ENCODE measurements around the gene SNX17. TPM values are rescaled to one million over a fixed set of nuclear protein-coding genes. Genes with fewer than 3 reads are reported as not detected.
"Not testable (repeated sequence)": the region's sequence is repeated elsewhere in the genome, so short reads cannot be mapped to it uniquely, and the experiment has no call there.

SNX17 gene
- total RNA-seq, 1 donor from 2014 or later = 51.5 TPM

GRCh38 chr2:27400348-27401135 is 30.1 kb downstream of the SNX17 start:
- DNase-seq = no peak

DNA sequence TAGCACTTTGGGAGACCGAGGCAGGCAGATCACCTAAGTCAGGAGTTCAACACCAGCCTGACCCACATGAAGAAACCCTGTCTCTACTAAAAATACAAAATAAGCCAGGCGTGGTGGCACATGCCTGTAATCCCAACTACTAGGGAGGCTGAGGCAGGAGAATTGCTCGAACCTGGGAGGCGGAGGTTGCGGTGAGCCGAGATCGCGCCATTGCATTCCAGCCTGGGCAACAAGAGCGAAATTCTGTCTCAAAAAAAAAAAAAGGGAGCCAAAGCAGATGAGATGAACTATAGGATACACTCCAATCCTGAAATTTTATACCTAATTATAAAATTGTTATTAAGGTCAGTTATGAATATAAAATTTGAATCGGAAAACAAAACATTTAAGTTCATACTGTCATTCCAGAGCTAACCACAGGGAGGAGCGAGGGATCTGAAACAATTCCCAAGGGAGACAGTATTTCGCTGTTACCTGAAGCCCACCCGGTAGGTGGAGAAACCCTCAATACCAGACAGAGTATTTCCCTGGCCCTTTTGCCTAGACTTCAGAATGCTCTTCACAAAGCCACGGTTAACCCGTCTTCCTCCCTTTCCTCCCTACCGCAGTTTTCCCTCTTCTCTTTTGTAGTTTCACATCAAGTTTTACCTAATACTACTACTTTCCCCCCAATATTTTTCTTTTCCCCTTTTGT is 37.5 kb downstream of the SNX17 start:
- DNase-seq = no peak

DNA sequence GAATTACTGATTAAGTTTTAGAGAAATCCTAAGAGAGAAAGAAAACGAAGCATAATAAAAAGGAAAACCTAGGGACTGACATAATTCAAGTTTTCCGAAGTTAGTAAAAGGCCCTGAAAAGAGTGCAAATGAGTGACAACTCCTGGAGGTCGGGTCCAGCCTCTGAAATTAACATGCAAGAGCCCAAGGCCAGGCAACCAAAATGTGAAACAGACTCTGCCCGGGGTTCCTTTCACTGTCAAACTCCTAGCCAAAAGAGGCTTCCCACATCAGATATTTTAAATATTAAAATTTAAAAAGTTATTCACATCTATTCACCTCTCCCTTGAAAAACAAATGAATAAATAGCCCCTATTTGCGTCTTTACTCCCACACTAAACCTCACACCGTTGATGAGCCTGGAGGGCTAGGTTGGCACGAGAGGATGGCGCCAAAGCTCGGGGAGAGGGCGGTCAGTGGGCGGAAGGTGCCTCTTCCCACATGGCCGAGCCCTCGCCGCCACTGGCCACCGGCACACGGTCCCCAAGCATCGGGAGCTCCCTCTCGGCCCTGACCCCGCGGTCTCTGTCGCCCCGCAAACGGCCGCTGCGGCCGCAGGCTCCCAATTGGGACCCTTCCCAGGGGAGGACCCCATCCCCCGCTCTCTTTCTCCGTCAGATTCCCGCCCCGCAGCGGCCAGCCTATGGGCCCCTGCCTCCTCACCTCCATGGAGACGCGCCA is 38.3 kb downstream of the SNX17 start:
- no peak for DNase-seq

DNA sequence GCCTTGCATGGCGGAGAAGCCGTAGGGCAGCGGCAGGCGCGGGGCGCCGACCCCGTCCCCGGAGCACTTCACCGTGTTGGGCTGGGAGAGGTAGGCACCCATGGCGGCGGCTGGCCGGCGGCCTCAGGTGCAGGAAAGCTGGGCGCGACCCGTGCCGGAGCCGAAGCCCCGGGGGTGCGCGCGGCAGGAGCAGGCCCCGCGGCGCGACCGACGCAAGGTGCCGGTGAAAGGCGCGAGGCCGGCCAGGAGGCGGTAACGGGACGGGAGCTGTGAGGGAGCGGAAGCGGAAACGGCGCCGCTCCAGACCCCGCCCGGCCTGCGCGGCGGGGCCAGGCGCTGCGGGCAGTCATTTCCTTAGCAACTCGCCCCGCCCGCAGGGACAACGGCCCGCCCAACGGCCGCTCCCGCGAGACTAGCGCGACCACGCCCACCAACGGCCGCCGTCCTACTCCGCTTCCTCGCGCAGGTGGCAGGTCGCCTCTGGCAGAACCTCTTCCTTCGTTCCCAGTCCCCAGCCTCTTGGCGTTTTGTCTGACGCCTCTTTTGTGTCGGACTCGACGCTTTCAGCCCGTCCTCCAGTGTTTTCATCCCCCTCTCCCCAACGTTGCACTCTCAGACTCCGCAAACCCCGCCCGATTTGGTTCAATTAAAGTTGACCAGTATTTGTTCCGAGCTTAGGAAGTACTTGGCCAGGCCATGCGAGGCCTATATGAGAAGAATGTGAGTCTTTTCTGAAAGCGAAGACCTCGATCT is 39.1 kb downstream of the SNX17 start, which contains the start of gene PPM1G:
Gene PPM1G (minus strand): TSS at position 271 of the 753 bp plus-strand sequence. CDS start 169 bp downstream, at position 102.
- peak; percentile 94 for DNase-seq

- no peak for DNase-seq
These were observed 42.2 kb downstream of the SNX17 start for GRCh38 chr2:27412419-27413152.

DNA sequence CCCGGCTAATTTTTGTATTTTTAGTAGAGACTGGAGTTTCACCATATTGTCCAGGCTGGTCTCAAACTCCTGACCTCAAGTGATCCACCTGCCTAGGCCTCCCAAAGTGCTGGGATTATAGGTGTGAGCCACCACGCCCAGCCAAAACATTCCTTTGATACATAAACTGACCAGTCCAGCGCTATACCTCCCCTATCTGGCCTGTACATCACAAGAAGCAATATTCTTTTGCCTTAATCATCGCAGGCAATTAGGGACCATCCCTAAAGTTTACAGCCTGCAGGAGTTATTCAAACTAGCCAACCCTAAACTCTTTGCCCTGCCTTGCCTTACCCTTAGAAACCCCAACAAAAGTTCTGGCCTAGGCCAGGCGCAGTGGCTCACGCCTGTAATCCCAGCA is 45.7 kb downstream of the SNX17 start:
- DNase-seq = no peak

DNA sequence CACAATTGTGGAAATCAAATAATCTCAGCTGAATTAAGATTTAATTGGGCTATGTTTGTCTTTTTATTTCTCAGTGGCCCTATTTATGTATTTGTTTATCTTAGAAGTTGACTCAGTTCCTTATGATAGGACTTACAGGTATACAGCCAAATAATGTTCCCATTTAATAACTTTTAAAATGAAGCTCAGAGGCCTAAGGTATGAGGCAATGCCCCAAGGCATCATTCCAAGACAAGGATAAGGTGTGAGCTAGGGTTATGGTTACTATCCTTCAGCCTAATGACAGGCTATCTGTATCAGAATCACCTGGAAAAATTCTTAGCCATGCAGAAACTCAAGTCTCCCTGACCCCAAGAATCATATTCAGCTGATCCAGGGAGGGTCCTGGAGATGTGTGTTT is 50.6 kb downstream of the SNX17 start:
- no peak for DNase-seq

GRCh38 chr2:27421660-27422250 is 51.3 kb downstream of the SNX17 start:
- DNase-seq = no peak

DNA sequence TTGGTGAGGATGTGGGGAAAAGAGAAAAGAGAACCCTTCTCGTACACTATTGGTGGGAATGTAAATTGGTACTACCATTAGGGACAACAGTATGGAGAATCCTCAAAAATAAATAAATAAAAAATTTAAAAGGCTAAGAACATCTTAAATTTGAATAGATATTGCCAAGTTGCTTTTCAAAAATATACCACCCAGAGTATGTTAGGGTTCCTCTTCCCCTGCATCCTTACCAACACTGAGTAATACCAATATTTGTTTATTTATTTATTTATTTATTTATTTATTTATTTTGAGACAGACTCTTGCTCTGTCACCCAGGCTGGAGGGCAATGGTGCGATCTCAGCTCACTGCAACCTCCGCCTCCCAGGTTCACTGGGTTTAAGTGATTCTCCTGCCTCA is 52.5 kb downstream of the SNX17 start:
- no peak for DNase-seq

DNA sequence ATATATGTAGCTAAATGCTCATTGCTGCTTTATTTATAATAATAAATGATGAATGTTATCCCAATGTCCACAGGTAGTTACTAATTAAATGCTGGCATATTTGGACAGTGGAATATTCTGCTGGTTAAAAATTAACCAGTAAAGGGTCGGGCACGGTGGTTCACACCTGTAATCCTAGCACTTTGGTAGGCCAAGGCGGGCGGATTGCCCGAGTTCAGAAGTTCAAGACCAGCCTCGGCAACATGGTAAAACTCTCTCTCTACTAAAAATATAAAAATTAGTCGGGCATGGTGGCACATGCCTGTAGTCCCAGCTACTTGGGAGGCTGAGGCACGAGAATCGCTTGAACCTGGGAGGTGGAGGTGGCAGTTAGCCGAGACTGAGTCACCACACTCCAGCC is 54.6 kb downstream of the SNX17 start:
- not testable (repeated sequence) for DNase-seq

Other genes starting within 250 kb of the SNX17 start
- 0.31 TPM for gene ABHD1, start 246.8 kb upstream of the SNX17 start, total RNA-seq
- gene PREB, start 236.0 kb upstream of the SNX17 start, total RNA-seq = 19.0 TPM
- gene PRR30, start 231.2 kb upstream of the SNX17 start, total RNA-seq = not detected
- gene TCF23, start 221.6 kb upstream of the SNX17 start, total RNA-seq = not detected
- gene ATRAID, start 158.6 kb upstream of the SNX17 start, total RNA-seq = 43.7 TPM
- 15.6 TPM for gene SLC5A6, start 158.3 kb upstream of the SNX17 start, total RNA-seq
- 16.2 TPM for gene CAD, start 153.2 kb upstream of the SNX17 start, total RNA-seq
- gene SLC30A3, start 107.6 kb upstream of the SNX17 start, total RNA-seq = 0.47 TPM
- not detected for gene DNAJC5G, start 95.2 kb upstream of the SNX17 start, total RNA-seq
- gene TRIM54, start 88.2 kb upstream of the SNX17 start, total RNA-seq = not detected
- 1.1 TPM for gene UCN, start 62.2 kb upstream of the SNX17 start, total RNA-seq
- gene MPV17, start 47.5 kb upstream of the SNX17 start, total RNA-seq = 36.8 TPM
- gene GTF3C2, start 13.9 kb upstream of the SNX17 start, total RNA-seq = 28.2 TPM
- gene EIF2B4, start 278 bp upstream of the SNX17 start, total RNA-seq = 19.2 TPM
- 12.0 TPM for gene ZNF513, start 10.1 kb downstream of the SNX17 start, total RNA-seq
- gene PPM1G, start 39.0 kb downstream of the SNX17 start, total RNA-seq = 58.0 TPM
- 58.8 TPM for gene NRBP1, start 58.0 kb downstream of the SNX17 start, total RNA-seq
- gene KRTCAP3, start 71.8 kb downstream of the SNX17 start, total RNA-seq = not detected
- gene IFT172, start 119.1 kb downstream of the SNX17 start, total RNA-seq = 28.5 TPM
- gene FNDC4, start 124.6 kb downstream of the SNX17 start, total RNA-seq = 41.3 TPM
- 0.16 TPM for gene GCKR, start 126.2 kb downstream of the SNX17 start, total RNA-seq
- gene ZNF512, start 212.4 kb downstream of the SNX17 start, total RNA-seq = 55.8 TPM

Measured in occipital lobe (tissue), 2 donors.